Head of caudate nucleus (tissue), 42 donors: ENCODE measurements around the gene LRRC8A.
A peak's percentile ranks its signal among the peaks of the same experiment; 100 is the strongest.
"Not testable (repeated sequence)": the region's sequence is repeated elsewhere in the genome, so short reads cannot be mapped to it uniquely, and the experiment has no call there.

ENCODE experiments used
- DNase-seq, 42 donors: peaks; one replicate each; pipeline versions ENCODE4 v3.0.0 to v3.0.0-alpha.2; 2020 to 2021; ENCODE audit warnings: mixed read lengths in 7 of 42
- intact Hi-C: fragments of 100-400 bp; cut with DNase I; formaldehyde crosslinking; loops from one replicate; pipeline ENCODE4 v1.15.0; 2022

Gene LRRC8A

GRCh38 chr9:128881884-128882676 is at the start of gene LRRC8A, which contains the start of gene KYAT1:
Gene LRRC8A (plus strand): TSS chr9:128882133. CDS start chr9:128907165, 25,032 bp downstream.
Gene KYAT1 (minus strand): TSS chr9:128881950. CDS start chr9:128845405, 36,545 bp downstream.
- intact Hi-C loops: loop anchor here (5.0 kb wide), 2 partner anchors 40 to 65 kb away; partner anchors contain the start of genes DOLK, NUP188 and PHYHD1
- peak; percentile 95 to 99 (median 98) for DNase-seq

DNA sequence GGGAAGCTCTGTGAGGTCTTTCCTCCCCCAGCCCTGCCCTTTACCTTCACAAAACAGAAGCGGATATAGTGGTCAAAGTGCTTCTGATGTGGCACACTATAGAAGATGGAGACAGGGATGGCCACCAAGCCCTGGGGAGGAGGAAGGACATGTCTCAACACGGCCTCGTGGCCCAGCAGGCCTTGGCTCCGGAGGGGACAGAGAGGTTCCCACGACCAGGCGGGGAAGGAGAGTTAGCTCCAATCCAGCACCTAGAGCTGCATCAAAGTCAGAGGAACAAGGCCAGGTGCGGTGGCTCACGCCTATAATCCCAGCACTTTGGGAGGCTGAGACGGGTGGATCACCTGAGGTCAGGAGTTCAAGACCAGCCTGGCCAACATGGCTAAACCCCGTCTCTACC is 48.2 kb upstream of the LRRC8A start:
- intact Hi-C loops: no loop called here

DNA sequence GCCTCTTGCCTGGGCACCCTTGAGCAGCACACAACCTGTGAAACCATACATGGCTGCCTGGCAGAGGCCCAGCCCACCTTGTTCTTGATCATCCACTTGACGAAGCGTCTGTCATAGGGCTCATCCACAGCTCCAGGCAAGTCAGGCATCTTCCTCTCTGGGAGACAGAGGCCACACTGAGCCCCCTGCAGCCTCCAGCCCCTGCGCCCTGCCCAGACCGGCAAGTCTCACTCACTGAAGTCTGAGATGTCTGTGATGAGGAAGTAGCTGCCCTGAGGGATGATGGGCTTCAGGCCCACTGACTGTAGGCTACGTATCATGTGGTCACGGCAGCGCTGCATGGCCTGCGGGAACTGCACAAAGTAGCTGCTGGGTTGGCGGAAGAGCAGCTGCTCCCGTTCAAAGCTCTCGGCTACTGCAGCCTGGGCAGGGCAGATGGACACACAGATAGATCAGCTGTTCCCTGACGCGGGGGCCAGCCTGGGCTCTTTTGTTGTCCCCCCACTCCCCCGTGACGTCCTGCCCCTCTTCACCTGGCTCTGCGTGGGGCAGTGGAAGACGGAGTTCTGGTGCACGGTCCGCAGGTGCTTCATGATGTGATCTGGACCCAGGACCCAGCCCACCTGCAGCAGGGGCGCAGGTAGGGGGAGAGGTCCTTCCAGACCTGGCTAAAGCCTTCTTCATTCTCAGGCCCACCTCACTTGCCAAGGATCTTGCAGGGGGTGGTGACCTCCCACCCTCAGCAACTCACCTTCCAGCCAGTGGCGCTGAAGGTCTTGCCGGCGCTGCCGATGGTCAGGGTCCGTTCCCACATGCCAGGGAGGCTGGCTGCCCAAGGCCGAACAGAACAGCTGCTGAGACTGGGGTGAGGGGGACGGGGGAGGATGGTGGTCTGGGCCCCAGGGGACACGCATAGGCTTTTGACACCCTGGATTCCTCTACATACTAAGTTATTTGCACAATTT is 46.4 kb upstream of the LRRC8A start:
- DNase-seq: no peak
- intact Hi-C loops: no loop called here

More for the DNA sequence above, 48.2 kb upstream of the LRRC8A start:
- no peak for DNase-seq

- intact Hi-C loops: no loop called here
- no peak for DNase-seq
These were observed 45.3 kb upstream of the LRRC8A start for GRCh38 chr9:128836509-128837145.

- DNase-seq: no peak
- intact Hi-C loops: no loop called here
These were observed 43.6 kb upstream of the LRRC8A start for GRCh38 chr9:128838338-128838737.

GRCh38 chr9:128840524-128840923 is 41.4 kb upstream of the LRRC8A start:
- no peak for DNase-seq
- intact Hi-C loops: no loop called here

- DNase-seq: peak in 4 of 42 donors; percentile 19 to 53 (median 34)
- intact Hi-C loops: no loop called here
These were observed 40.0 kb upstream of the LRRC8A start for GRCh38 chr9:128841694-128842492.

GRCh38 chr9:128843171-128843570 is 38.8 kb upstream of the LRRC8A start:
- intact Hi-C loops, DNase-seq: not testable (repeated sequence)

DNA sequence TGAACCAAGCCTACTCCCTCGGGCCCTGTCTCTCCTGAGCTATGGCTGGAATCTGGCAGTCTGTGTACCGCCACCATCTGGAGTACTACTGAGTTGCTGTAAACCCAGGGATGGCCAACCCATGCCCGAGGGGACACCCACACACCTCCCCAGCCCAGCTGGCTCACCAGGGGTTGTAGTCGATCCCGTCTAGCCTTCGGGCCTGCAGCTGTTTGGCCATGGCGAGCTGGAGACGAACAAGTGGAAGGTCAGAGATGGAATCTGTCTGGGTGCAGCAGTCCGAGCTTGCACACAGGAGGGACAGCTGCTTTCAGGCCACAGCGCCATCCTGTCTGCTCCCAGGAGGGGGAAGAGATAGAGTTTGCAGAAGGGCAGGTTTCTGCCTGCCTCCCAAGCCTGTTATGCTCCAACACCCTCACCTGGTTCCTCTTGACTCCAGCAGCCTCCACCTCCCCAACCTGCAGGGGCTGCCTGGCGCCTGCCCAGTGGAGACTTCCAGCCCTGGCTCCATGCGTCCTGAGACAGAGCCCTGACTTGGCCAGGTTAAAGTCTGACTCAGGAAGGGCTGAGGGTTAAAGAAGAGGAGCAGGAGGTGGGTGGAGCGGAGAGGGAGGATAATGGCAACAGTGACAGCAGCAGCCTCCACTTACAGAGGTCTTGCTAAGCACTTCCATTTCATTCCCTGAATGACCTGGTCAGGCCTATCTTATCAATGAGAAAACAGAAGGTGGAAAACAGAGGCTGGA is 36.6 kb upstream of the LRRC8A start:
- no peak for DNase-seq
- intact Hi-C loops: no loop called here

- intact Hi-C loops: no loop called here
- no peak for DNase-seq
These were observed 35.3 kb upstream of the LRRC8A start for GRCh38 chr9:128846680-128847030.

DNA sequence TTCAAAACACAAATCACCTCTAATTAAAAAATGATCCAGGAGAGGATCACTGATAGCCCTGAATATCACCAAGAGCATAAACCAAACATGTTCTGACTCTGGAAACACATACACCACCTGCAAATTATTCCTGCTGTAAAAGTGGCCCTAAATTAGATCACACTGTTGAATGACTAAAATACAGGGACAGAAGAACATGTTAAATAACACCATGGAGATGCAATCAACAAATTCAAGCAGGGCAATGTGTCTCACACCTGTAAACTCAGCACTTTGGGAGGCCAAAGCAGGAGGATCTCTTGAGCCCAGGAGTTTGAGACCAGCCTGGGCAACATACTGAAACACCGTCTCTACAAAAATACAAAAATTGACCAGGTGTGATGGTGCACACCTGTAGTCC is 34.1 kb upstream of the LRRC8A start:
- DNase-seq: no peak

GRCh38 chr9:128851024-128851423 is 30.9 kb upstream of the LRRC8A start:
- DNase-seq, intact Hi-C loops: not testable (repeated sequence)

More for the DNA sequence above, 34.1 kb upstream of the LRRC8A start:
- intact Hi-C loops: no loop called here

GRCh38 chr9:128851779-128852600 is 29.9 kb upstream of the LRRC8A start:
- DNase-seq: peak in 38 of 42 donors; percentile 21 to 85 (median 55)
- intact Hi-C loops: not testable (repeated sequence)

DNA sequence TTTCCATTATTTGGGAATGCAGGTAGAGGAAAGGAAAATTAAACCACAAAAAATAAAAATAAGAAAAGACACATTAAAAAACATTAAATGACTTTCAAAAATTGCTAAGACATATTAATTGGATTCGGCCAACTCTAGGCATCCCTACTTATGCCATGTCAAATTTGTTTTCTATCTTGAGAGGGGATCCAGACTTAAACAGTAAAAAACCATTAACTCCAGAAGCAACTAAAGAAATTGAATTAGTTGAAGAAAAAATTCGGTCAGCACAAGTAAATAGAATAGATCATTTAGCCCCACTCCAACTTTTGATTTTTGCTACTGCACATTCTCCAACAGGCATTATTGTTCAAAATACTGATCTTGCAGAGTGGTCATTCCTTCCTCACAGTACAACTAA is 29.3 kb upstream of the LRRC8A start:
- intact Hi-C loops, DNase-seq: not testable (repeated sequence)

DNA sequence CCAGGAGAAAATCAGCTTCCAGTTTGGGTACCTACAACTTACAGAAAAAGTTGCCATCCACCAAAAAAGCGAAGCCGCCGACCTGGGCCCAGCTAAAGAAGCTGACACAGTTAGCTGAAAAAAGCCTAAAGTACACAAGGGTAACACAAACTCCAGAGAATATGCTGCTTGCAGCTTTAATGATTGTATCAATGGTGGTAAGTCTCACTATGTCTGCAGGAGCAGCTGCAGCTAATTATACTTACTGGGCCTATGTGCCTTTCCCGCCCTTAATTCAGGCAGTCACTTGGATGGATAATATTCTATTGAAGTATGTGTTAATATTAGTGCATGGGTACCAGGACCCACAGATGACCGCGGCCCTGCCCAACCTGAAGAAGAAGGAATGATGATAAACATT is 27.5 kb upstream of the LRRC8A start:
- intact Hi-C loops, DNase-seq: not testable (repeated sequence)

- intact Hi-C loops, DNase-seq: not testable (repeated sequence)
These were observed 23.5 kb upstream of the LRRC8A start for GRCh38 chr9:128858476-128858875.

- DNase-seq: no peak
- intact Hi-C loops: loop anchor here (5.0 kb wide), 1 partner anchor 66 kb away; no protein-coding TSS in a partner anchor
These were observed 21.0 kb upstream of the LRRC8A start for GRCh38 chr9:128860937-128861336.
